CD14-positive monocyte (primary cell): ENCODE data around the gene FFAR3. TPM values are rescaled to one million over a fixed set of nuclear protein-coding genes. Genes with fewer than 3 reads are reported as not detected.

ENCODE experiments used
- DNase-seq, 3 donors: peaks; one replicate each; pipeline ENCODE4 v3.0.0-alpha.2; 2011 to 2022
- H2AFZ ChIP-seq: 2 replicates; pipeline ENCODE4 v1.6.0; 2012; ENCODE audit warnings: mild to moderate bottlenecking, low read depth, low read length, inconsistent platforms; ENCODE audit not compliant: insufficient read depth, poor library complexity, severe bottlenecking
- H3K27ac ChIP-seq, 2 donors: 1 replicate in 1 of 2; 2 replicates in 1 of 2; pipeline ENCODE4 v1.5.1; 2012 to 2013; ENCODE audit warnings: low read length in 2 of 2, control low read depth in 1 of 2, inconsistent platforms in 1 of 2, low read depth in 1 of 2, mild to moderate bottlenecking in 1 of 2
- H3K27me3 ChIP-seq, 2 donors: one replicate each; pipeline versions ENCODE4 v1.6.0 to v1.6.1; 2011 to 2013; ENCODE audit warnings: low read length in 2 of 2; ENCODE audit not compliant: control insufficient read depth in 2 of 2, insufficient read depth in 2 of 2
- H3K36me3 ChIP-seq, 2 donors: replicated peaks in 1 of 2; 1 replicate in 1 of 2; 2 replicates in 1 of 2; pipeline versions ENCODE4 v1.5.1 to v1.6.1; 2012 to 2013; ENCODE audit warnings: low read length in 2 of 2, control low read depth in 1 of 2, inconsistent platforms in 1 of 2, mild to moderate bottlenecking in 1 of 2; ENCODE audit not compliant: insufficient read depth in 2 of 2, control insufficient read depth in 1 of 2
- H3K4me1 ChIP-seq, 2 donors: 1 replicate in 1 of 2; 2 replicates in 1 of 2; pipeline versions ENCODE4 v1.5.1 to v1.6.1; 2012 to 2013; ENCODE audit warnings: low read length in 2 of 2, control low read depth in 1 of 2, inconsistent platforms in 1 of 2, mild to moderate bottlenecking in 1 of 2, moderate library complexity in 1 of 2; ENCODE audit not compliant: insufficient read depth in 2 of 2, control insufficient read depth in 1 of 2
- H3K4me2 ChIP-seq: replicated peaks from 2 replicates; pipeline ENCODE3; 2012; ENCODE audit warnings: low read length, moderate library complexity, mild to moderate bottlenecking; ENCODE audit not compliant: poor library complexity, severe bottlenecking; ENCODE audit errors: extremely low read depth
- H3K4me3 ChIP-seq, 3 experiments: fragments of 200-600 bp in 1 of 3; sonication (generic) in 1 of 3; replicated peaks in 1 of 3; 1 replicate in 2 of 3; 2 replicates in 1 of 3; pipeline ENCODE4 v1.5.1; 2011 to 2013; ENCODE audit warnings: low read length in 3 of 3, mild to moderate bottlenecking in 3 of 3, control low read depth in 2 of 3, low read depth in 2 of 3, inconsistent platforms in 1 of 3, moderate library complexity in 1 of 3
- H3K79me2 ChIP-seq: 2 replicates; pipeline ENCODE4 v1.6.0; 2012; ENCODE audit warnings: mild to moderate bottlenecking, control low read depth, inconsistent platforms, low read length, moderate library complexity; ENCODE audit not compliant: insufficient read depth
- H3K9ac ChIP-seq: 2 replicates; pipeline ENCODE4 v1.6.0; 2017; ENCODE audit warnings: low read length, mild to moderate bottlenecking; ENCODE audit not compliant: insufficient read depth, poor library complexity, severe bottlenecking
- H3K9me3 ChIP-seq, 2 donors: replicated peaks in 1 of 2; 1 replicate in 1 of 2; 2 replicates in 1 of 2; pipeline versions ENCODE4 v1.5.1 to v1.6.1; 2012 to 2013; ENCODE audit warnings: low read length in 2 of 2, control low read depth in 1 of 2; ENCODE audit not compliant: control insufficient read depth in 1 of 2, insufficient read depth in 1 of 2
- H4K20me1 ChIP-seq: 2 replicates; pipeline ENCODE4 v1.6.0; 2012; ENCODE audit warnings: mild to moderate bottlenecking, low read length, control low read depth, moderate library complexity; ENCODE audit not compliant: insufficient read depth
- H3K27ac Mint-ChIP-seq, 7 donors: one replicate each; pipeline ENCODE4 v1.8.0; 2020; ENCODE audit warnings: mild to moderate bottlenecking in 7 of 7, mixed read lengths in 7 of 7, moderate library complexity in 6 of 7, inconsistent platforms in 2 of 7
- H3K27me3 Mint-ChIP-seq, 3 donors: one replicate each; pipeline ENCODE4 v1.8.0; 2021 to 2022; ENCODE audit warnings: low read depth in 3 of 3, mild to moderate bottlenecking in 3 of 3, mixed read lengths in 3 of 3, moderate library complexity in 3 of 3, inconsistent platforms in 1 of 3
- H3K36me3 Mint-ChIP-seq, 2 donors: one replicate each; pipeline ENCODE4 v1.8.0; 2020; ENCODE audit warnings: mixed read lengths in 2 of 2, inconsistent platforms in 1 of 2, mild to moderate bottlenecking in 1 of 2
- H3K4me1 Mint-ChIP-seq: one replicate; pipeline ENCODE4 v1.8.0; 2020; ENCODE audit warnings: mild to moderate bottlenecking, mixed read lengths
- H3K4me3 Mint-ChIP-seq, 2 donors: one replicate each; pipeline ENCODE4 v1.8.0; 2020; ENCODE audit warnings: mild to moderate bottlenecking in 2 of 2, mixed read lengths in 2 of 2, moderate library complexity in 1 of 2
- H3K9me3 Mint-ChIP-seq, 7 donors: one replicate each; pipeline ENCODE4 v1.8.0; 2020 to 2022; ENCODE audit warnings: mixed read lengths in 7 of 7, mild to moderate bottlenecking in 6 of 7, moderate library complexity in 6 of 7, inconsistent platforms in 2 of 7
- CTCF ChIP-seq: fragments of 200-600 bp; IDR thresholded peaks from one replicate; pipeline ENCODE4 v1.8.0; 2022; ENCODE audit warnings: antibody characterized with exemption, mild to moderate bottlenecking
- WGBS: methylation state at CpG from one replicate; pipeline ENCODE4 v1.1.5; 2013; ENCODE audit warnings: missing lambda C conversion rate; ENCODE audit not compliant: insufficient coverage; 5-methylcytosine and 5-hydroxymethylcytosine counted together
- intact Hi-C, 2 donors: fragments of 100-400 bp; cut with micrococcal nuclease; formaldehyde crosslinking; loops; one replicate each; pipeline versions ENCODE4 v1.15.0 to v1.15.1; 2023
- polyA plus RNA-seq, 3 donors: library from polyadenylated mRNA; depleted of rRNA in 1 of 3; unstranded in 2 of 3; stranded (reverse) in 1 of 3; fragments of 300-500 nt in 2 of 3; fragments of >200 nt in 1 of 3; fragmentation: Illumina TruSeq in 2 of 3; gene quantifications; 1 replicate in 2 of 3; 2 replicates in 1 of 3; pipeline ENCODE4 v1.2.3, GENCODE V29; 2012 to 2021

Gene FFAR3
- polyA plus RNA-seq, 3 donors: 1.2 to 17.9 (median 1.2) TPM

DNA sequence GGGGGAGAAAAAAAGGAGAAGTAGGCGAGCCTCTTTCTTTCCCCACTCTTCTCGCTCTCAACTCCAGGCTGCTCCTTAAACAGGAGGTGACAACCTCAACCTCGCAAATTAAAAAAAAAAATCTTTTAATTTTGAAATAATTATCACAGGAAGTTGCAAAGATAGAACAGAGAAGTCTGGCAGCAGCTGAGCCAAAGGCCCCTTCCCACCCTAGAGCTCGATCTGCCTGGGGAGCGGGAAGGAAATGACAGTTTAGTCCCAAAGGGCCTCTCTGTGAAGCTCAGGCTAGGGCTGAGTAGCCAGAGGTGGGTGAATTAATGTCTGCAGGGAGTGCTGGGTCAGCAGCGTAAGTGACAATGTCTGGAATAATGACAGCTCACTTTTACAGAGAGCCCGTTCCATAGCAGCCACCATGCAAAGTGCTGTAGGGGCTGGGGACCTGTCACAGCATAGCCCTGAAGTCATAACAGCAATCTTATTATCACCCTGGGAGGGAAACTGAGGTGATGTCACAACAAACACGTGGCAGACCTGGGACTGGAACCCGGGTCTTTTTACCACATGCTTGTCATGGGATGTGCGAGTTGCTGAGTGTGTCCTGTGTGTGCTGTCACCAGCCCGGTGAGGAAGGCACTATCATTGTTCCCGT, 38.1 kb upstream of the FFAR3 start:
- H3K27ac Mint-ChIP-seq: peak overlapping the region; percentile 81 to 99 (median 98)

DNA sequence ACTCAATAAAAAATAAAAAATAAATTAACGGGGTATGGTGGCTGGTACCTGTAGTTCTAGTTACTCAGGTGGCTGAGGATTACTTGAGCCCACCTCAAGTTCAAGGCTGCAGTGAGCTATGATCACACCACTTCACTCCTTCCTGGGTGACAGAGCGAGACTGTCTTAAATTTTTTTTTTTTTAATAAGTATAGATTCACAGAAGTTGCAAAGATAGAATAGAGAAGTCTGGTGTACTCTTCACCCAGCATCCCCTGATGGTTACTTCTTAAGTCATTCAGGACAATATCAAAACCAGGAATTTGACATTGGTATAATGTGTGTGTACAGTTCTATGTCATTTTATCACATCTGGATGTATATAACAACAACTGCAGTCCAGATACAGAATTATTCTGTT, 37.0 kb upstream of the FFAR3 start:
- no peaks in the 10 kb centered on the region for H3K9me3 ChIP-seq
- intact Hi-C loops: no loop called here
- WGBS: no CpG with 5 or more reads among the region's 2 CpGs
- DNase-seq: no peak
- no peaks in the 10 kb centered on the region for H3K36me3 ChIP-seq
- Mint-ChIP-seq H3K4me1 (peaks cover 74% of the 10 kb centered on the region), H3K4me3 (no peak overlapping the region), H3K27me3 (peaks cover 0 to 3% (median 2%) of the 10 kb centered on the region in 3 donors), H3K27ac (peak overlapping the region in 4 of 7 donors; percentile 76 to 99 (median 98)), H3K36me3 (peaks cover 0 to 15% of the 10 kb centered on the region in 2 donors), H3K9me3 (peaks cover 0 to 7% (median 2%) of the 10 kb centered on the region in 7 donors)
- H3K79me2 ChIP-seq: no peaks in the 10 kb centered on the region
- no peak overlapping the region for H3K4me3 ChIP-seq
- H3K9ac ChIP-seq: peak overlapping the region; percentile 55
- H4K20me1 ChIP-seq: no peaks in the 10 kb centered on the region
- no peak overlapping the region for H3K4me2 ChIP-seq
- H3K4me1 ChIP-seq: peaks cover 73 to 87% of the 10 kb centered on the region in 2 donors
- no peak overlapping the region for H2AFZ ChIP-seq
- no peaks in the 10 kb centered on the region for H3K27me3 ChIP-seq
- H3K27ac ChIP-seq: peak overlapping the region in 1 of 2 donors; percentile 90
- TF ChIP-seq CTCF: no peak

More for the DNA sequence above, 38.1 kb upstream of the FFAR3 start:
- no peaks in the 10 kb centered on the region for H3K27me3 ChIP-seq
- intact Hi-C loops: no loop called here
- peak; percentile 75 to 81 (median 80) for DNase-seq
- TF ChIP-seq CTCF: no peak
- peak overlapping the region; percentile 32 for H3K4me2 ChIP-seq
- no peaks in the 10 kb centered on the region for H3K79me2 ChIP-seq
- peak overlapping the region; percentile 55 for H3K9ac ChIP-seq
- peaks cover 0 to 11% of the 10 kb centered on the region in 2 donors for H3K36me3 Mint-ChIP-seq
- 0% methylated on average over 6 of the region's 12 CpGs for WGBS
- H4K20me1 ChIP-seq: no peaks in the 10 kb centered on the region
- peaks cover 0 to 3% (median 2%) of the 10 kb centered on the region in 3 donors for H3K27me3 Mint-ChIP-seq
- H3K4me1 ChIP-seq: peaks cover 73 to 87% of the 10 kb centered on the region in 2 donors
- peaks cover 74% of the 10 kb centered on the region for H3K4me1 Mint-ChIP-seq
- H3K4me3 ChIP-seq: peak overlapping the region in 1 of 3 experiments; percentile 25
- peak overlapping the region; percentile 83 to 90 for H3K27ac ChIP-seq
- H3K9me3 ChIP-seq: no peaks in the 10 kb centered on the region
- H2AFZ ChIP-seq: no peak overlapping the region
- peak overlapping the region; percentile 41 to 74 for H3K4me3 Mint-ChIP-seq
- no peaks in the 10 kb centered on the region for H3K36me3 ChIP-seq
- H3K9me3 Mint-ChIP-seq: peaks cover 0 to 7% (median 2%) of the 10 kb centered on the region in 7 donors
